ENCODE results near the gene USP3.
A peak's percentile ranks its signal among the peaks of the same experiment; 100 is the strongest.

Gene USP3
- total RNA-seq: 209 to 265 reads per million in 2 donors

- peak; percentile 90 for DNase-seq
Measured at GRCh38 chr15:63504247-63504978, at the start of gene USP3. Gene USP3, plus strand, starts transcription at chr15:63504593. Its CDS starts 147 bp downstream, at chr15:63504740.

DNA sequence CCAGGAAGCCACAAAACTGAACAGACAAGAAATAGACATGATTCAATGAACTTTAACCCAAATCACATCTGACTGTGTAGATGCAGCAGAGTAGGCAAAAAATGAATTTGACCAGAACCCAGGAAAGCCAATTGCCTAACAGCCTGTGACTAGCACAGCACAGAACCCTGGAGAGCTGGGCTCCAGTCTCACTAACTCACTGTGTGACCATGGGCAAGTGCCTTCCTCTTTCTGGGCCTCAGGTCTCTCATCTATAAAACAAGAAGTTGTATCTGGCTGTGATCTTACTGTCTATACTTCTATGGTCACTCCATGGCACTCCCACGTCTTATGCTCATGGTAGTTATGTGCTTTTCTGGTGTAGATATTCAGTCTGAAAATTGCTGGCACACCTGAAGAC, 48.1 kb upstream of the USP3 start:
- no peak for DNase-seq

DNA sequence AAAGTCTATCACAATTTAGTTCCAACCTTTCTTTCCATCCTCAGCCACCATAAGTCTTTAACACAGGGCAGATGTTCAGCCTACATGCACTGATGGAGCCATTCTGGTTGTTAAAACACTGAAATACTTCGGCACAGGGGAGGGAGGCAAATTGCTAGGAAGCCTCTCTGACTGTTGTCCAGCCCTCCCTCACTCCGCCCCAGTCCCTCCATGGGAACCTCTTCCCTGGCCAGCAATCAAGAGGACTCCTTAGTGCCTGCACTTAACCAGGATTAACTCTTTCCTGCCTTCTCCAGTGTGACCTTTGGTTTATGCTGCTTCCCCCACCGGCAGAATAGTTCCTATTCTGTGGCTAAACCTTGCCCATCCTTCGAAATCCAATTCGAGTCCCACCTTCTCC, 47.0 kb upstream of the USP3 start:
- DNase-seq: no peak

GRCh38 chr15:63458026-63458425, 46.4 kb upstream of the USP3 start:
- no peak for DNase-seq

DNA sequence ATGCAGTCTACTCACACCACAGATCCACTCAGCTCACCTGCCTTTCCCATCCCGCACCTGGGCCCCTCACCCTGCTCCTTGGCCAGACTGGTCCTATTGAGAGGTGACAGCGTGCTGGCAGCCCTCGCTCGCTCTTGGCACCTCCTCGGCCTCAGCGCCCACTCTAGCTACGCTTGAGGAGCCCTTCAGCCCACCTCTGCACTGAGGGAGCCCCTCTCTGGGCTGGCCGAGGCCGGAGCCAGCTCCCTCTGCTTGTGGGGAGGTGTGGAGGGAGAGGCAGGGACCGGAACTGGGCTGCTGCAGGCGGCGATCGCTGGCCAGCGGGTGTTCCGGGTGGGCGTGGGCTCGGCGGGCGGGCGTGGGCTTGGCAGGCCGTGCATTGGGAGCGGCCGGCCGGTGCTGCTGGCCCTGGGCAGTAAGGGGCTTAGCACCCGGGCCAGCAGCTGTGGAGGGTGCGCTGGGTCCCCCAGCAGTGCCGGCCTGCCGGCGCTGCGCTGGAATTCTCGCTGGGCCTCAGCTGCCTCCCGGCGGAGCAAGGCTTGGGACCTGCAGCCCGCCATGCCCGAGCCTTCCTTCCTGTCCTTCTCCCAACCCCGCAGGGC, 45.5 kb upstream of the USP3 start:
- DNase-seq: no peak

GRCh38 chr15:63460210-63461155, 43.9 kb upstream of the USP3 start:
- DNase-seq: no peak

GRCh38 chr15:63461230-63461985, 43.0 kb upstream of the USP3 start:
- no peak for DNase-seq

GRCh38 chr15:63462088-63462487, 42.3 kb upstream of the USP3 start:
- no peak for DNase-seq

DNA sequence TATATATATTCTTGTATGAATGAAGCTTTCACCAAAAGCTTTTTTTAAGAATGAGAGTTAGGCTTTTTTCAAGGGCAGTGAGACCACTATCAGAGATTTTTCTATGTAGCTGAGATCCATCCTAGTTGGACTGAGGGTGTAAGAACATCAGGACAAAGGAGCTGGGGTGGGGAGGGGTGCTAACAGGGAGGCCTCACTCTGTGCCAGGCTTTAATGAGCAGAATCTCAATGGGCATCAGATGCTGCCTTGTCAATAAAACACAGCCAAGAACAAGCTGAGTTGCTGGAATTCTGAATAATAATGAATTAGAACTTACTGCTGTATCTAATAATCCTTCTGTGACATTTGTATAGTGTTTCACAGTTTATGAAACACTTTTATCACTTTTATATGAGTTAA, 41.4 kb upstream of the USP3 start:
- no peak for DNase-seq

DNA sequence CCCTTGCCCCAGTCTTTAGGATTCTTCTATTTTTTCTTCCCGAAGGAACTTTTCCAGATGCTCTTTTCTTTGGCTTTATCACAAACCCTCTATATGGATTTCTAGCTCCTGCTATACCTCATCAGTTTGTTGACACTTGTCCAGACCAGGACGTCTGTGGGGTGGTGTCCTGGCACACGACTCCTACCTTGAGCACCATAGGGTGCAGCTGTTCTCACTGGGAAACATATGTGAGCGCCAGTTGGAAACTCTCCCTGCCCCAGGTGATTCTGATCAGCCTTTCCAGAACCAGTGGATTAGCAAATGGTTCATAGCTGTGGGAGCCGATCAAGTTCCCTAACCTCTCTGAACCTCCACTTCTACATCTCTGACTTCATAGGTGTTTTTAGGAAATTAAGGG, 40.6 kb upstream of the USP3 start:
- no peak for DNase-seq

- no peak for DNase-seq
Measured at GRCh38 chr15:63465104-63465503, 39.3 kb upstream of the USP3 start.

- peak; percentile 21 for DNase-seq
Measured at GRCh38 chr15:63466378-63467192, 37.8 kb upstream of the USP3 start.

DNA sequence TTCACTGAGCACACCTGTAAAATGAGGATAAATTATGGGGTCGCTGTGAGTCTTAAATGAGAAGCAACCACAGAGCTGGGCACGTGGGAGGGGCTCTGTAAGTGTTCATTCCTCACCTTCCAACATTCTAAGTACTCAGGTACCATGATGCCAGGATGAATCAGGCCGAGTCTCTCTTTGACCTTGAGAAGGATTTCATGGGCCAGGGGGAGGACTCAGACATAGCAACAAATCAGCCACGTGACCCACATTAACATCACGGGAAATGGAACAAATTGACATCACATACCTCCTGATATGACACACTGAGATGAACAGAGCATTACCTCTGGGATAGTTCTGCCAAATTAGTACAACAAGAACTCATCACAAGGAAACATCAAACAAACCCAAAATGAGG, 35.2 kb upstream of the USP3 start:
- DNase-seq: no peak

DNA sequence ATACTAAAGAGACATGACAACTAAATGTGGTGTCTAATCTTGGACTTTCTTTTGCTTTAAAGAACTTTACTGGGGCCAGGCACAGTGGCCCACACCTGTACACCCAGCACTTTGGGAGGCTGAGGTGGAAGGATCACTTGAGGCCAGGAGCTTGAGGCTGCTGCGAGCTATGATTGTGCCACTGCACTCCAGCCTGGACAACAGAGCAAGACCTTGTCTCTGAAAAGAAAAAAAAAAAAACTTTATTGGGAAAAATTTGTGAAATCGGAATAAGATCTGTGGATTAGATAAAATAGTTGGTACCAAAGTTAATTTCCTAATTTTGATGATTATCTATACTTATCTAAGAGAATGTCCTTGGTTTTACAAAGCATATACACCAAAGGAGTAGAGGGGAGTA, 34.4 kb upstream of the USP3 start:
- DNase-seq: no peak

DNA sequence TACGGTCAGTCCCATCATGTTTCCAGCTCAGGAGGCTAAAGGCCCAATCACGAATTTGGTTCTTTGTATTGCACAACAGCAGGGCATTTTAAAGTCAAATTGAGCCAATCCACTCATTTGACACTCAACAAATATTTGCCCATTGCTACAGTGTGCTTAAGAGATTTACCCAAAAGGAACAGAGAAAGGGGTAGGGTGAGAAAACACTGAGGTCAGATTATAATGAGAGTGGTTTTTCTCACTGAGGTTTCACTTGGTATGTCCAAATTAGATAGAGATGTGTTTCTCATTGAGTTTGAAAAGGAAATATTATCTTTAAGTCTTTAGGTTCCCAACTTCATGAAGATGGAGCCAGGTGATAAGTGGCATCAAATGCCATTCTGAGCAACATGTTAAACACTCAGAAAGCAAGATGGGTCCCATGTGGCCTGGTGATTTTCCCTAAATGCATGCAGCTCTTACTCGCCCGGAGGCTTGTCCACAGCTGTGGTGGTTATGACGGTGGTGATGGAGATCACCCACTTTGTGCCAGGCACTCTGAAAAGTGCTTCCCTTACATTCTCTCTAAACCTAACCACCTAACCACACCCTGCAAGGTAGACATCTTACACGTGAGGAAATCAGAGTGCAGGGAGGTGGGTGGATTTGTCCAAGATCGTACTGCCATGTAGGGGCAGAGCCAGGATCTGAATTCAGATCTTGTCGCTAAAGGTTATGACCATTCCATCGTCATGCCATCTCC, 31.2 kb upstream of the USP3 start:
- DNase-seq: no peak

DNA sequence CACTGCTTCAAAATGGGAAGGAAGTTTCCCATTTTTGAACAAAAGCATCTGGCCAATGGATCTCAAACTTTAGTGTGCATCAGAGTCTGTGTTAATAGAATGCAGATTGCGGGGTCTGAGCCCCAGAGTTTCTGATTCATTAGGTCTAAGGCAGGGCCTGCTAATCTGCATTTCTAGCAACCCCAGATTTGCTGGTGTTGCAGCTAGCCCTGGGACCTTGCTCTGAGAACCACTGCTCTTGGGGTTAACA, 30.7 kb upstream of the USP3 start:
- no peak for DNase-seq

- peak; percentile 24 for DNase-seq
Measured at GRCh38 chr15:63473999-63474809, 30.2 kb upstream of the USP3 start.

- no peak for DNase-seq
Measured at GRCh38 chr15:63474810-63475316, 29.5 kb upstream of the USP3 start.

DNA sequence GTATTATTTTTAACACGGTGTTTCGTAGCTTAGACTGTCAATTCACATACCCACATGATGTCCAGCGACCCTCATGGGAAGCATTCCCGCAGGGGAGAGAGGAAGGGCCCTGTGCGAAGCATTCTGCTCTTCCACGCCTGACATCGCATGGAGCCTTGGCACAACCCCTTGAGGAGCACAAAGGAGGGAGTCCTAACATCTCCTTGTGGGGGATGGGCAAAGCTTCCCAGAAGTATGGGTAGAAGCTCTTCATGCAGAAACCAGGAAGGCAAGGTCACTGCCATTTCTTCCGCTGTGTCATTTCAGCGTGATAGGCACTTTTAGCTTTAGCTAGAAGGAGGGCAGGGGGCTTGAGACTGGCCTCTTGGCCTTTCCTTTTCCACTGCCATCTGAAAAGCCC, 28.7 kb upstream of the USP3 start:
- DNase-seq: no peak

- no peak for DNase-seq
Measured at GRCh38 chr15:63476229-63476632, 28.2 kb upstream of the USP3 start.
